H9 (cell line): Measurements from ENCODE around the gene MDFI. TPM values are rescaled to one million over a fixed set of nuclear protein-coding genes. Genes with fewer than 3 reads are reported as not detected.

ENCODE experiments used
- DNase-seq: peaks from one replicate; pipeline ENCODE4 v3.0.0-alpha.2; 2017
- H2AFZ ChIP-seq: one replicate; pipeline ENCODE4 v1.6.1; 2013; ENCODE audit warnings: mild to moderate bottlenecking, low read length, control low read depth, moderate library complexity
- H2AK5ac ChIP-seq: 2 replicates; pipeline ENCODE4 v1.6.1; 2013; ENCODE audit warnings: low read length, control low read depth, mixed read lengths; ENCODE audit not compliant: insufficient read length
- H2BK120ac ChIP-seq: one replicate; pipeline ENCODE4 v1.6.1; 2013; ENCODE audit warnings: low read depth, mild to moderate bottlenecking, low read length, control low read depth, inconsistent platforms; ENCODE audit not compliant: poor library complexity, severe bottlenecking
- H2BK12ac ChIP-seq: 2 replicates; pipeline ENCODE4 v1.6.1; 2013; ENCODE audit warnings: low read length, control low read depth, mixed read lengths, low read depth; ENCODE audit not compliant: insufficient read length
- H2BK15ac ChIP-seq: 2 replicates; pipeline ENCODE4 v1.6.1; 2013; ENCODE audit warnings: low read depth, low read length, control low read depth
- H2BK20ac ChIP-seq: one replicate; pipeline ENCODE4 v1.6.1; 2013; ENCODE audit warnings: low read depth, mild to moderate bottlenecking, low read length, control low read depth, inconsistent platforms; ENCODE audit not compliant: poor library complexity, severe bottlenecking
- H2BK5ac ChIP-seq: 2 replicates; pipeline ENCODE4 v1.6.1; 2013; ENCODE audit warnings: low read length, control low read depth, mixed read lengths; ENCODE audit not compliant: insufficient read length
- H3K14ac ChIP-seq: 2 replicates; pipeline ENCODE4 v1.6.1; 2013; ENCODE audit warnings: low read length, control low read depth; ENCODE audit not compliant: insufficient read depth
- H3K18ac ChIP-seq: 2 replicates; pipeline ENCODE4 v1.6.1; 2013; ENCODE audit warnings: low read depth, mild to moderate bottlenecking, mixed read lengths, low read length, control low read depth; ENCODE audit not compliant: insufficient read length
- H3K23ac ChIP-seq: 2 replicates; pipeline ENCODE4 v1.6.1; 2013; ENCODE audit warnings: low read length, control low read depth, mixed read lengths, low read depth; ENCODE audit not compliant: insufficient read length
- H3K23me2 ChIP-seq: 2 replicates; pipeline ENCODE4 v1.6.1; 2013; ENCODE audit warnings: low read depth, mild to moderate bottlenecking, mixed read lengths, low read length, control low read depth; ENCODE audit not compliant: insufficient read length, poor library complexity, severe bottlenecking
- H3K27ac ChIP-seq: 2 replicates; pipeline ENCODE4 v1.5.1; 2013; ENCODE audit warnings: low read length, control low read depth, mixed read lengths, low read depth; ENCODE audit not compliant: insufficient read length
- H3K27me3 ChIP-seq: 2 replicates; pipeline ENCODE4 v1.6.1; 2013; ENCODE audit warnings: low read length, control low read depth, inconsistent platforms; ENCODE audit not compliant: insufficient read depth
- H3K4ac ChIP-seq: 2 replicates; pipeline ENCODE4 v1.6.1; 2013; ENCODE audit warnings: low read depth, mild to moderate bottlenecking, control low read depth, inconsistent platforms, low read length, moderate library complexity
- H3K4me1 ChIP-seq: 2 replicates; pipeline ENCODE4 v1.6.1; 2013; ENCODE audit warnings: low read length, control low read depth, inconsistent platforms; ENCODE audit not compliant: insufficient read depth
- H3K4me2 ChIP-seq: 2 replicates; pipeline ENCODE4 v1.6.1; 2013; ENCODE audit warnings: low read length, control low read depth, mixed read lengths; ENCODE audit not compliant: insufficient read length, insufficient read depth
- H3K56ac ChIP-seq: 2 replicates; pipeline ENCODE4 v1.6.1; 2013; ENCODE audit warnings: low read depth, mild to moderate bottlenecking, mixed read lengths, low read length, control low read depth; ENCODE audit not compliant: insufficient read length
- H3K79me1 ChIP-seq: 2 replicates; pipeline ENCODE4 v1.6.1; 2013; ENCODE audit warnings: low read depth, mild to moderate bottlenecking, moderate library complexity, low read length, control low read depth, inconsistent platforms; ENCODE audit not compliant: insufficient read depth, poor library complexity, severe bottlenecking
- H3K79me2 ChIP-seq: 2 replicates; pipeline ENCODE4 v1.6.1; 2013; ENCODE audit warnings: low read length, control low read depth, inconsistent platforms; ENCODE audit not compliant: insufficient read depth
- H3K9ac ChIP-seq: 2 replicates; pipeline ENCODE4 v1.6.1; 2013; ENCODE audit warnings: low read length, control low read depth, mixed read lengths; ENCODE audit not compliant: insufficient read length; ENCODE audit errors: extremely low read depth
- H3K9me3 ChIP-seq: one replicate; pipeline ENCODE4 v1.6.1; 2013; ENCODE audit warnings: low read depth, low read length, inconsistent platforms; ENCODE audit not compliant: control insufficient read depth
- H3T11ph ChIP-seq: one replicate; pipeline ENCODE4 v1.6.1; 2013; ENCODE audit warnings: mild to moderate bottlenecking, low read length, control low read depth, inconsistent platforms
- H4K20me1 ChIP-seq: one replicate; pipeline ENCODE4 v1.6.1; 2013; ENCODE audit not compliant: control insufficient read depth, insufficient read length, insufficient read depth
- H4K5ac ChIP-seq: 2 replicates; pipeline ENCODE4 v1.6.1; 2013; ENCODE audit warnings: low read depth, mild to moderate bottlenecking, mixed read lengths, low read length, control low read depth; ENCODE audit not compliant: insufficient read length
- H4K8ac ChIP-seq: replicated peaks from 2 replicates; pipeline ENCODE4 v1.6.1; 2013; ENCODE audit warnings: low read length, control low read depth, mixed read lengths, low read depth; ENCODE audit not compliant: insufficient read length
- H4K91ac ChIP-seq: 2 replicates; pipeline ENCODE4 v1.6.1; 2013; ENCODE audit warnings: low read depth, mild to moderate bottlenecking, moderate library complexity, mixed read lengths, low read length, control low read depth; ENCODE audit not compliant: insufficient read length
- H3K27ac Mint-ChIP-seq, 3 experiments: 2 replicates in 2 of 3; 3 replicates in 1 of 3; pipeline ENCODE4 v1.8.0; 2020 to 2021; ENCODE audit warnings: mixed read lengths in 3 of 3, mild to moderate bottlenecking in 1 of 3, moderate library complexity in 1 of 3
- H3K27me3 Mint-ChIP-seq: 2 replicates; pipeline ENCODE4 v1.8.0; 2021; ENCODE audit warnings: low read depth, mild to moderate bottlenecking, moderate library complexity, mixed read lengths
- H3K36me3 Mint-ChIP-seq, 3 experiments: 2 replicates in 2 of 3; 3 replicates in 1 of 3; pipeline ENCODE4 v1.8.0; 2020 to 2021; ENCODE audit warnings: low read depth in 3 of 3, mixed read lengths in 3 of 3; ENCODE audit not compliant: insufficient read depth in 1 of 3
- H3K4me1 Mint-ChIP-seq, 2 experiments: 2 replicates each; pipeline ENCODE4 v1.8.0; 2020; ENCODE audit warnings: mixed read lengths in 2 of 2
- H3K4me3 Mint-ChIP-seq, 2 experiments: 2 replicates in 1 of 2; 3 replicates in 1 of 2; pipeline ENCODE4 v1.8.0; 2020 to 2021; ENCODE audit warnings: mild to moderate bottlenecking in 2 of 2, mixed read lengths in 2 of 2, moderate library complexity in 1 of 2
- H3K9me3 Mint-ChIP-seq, 2 experiments: 2 replicates in 1 of 2; 3 replicates in 1 of 2; pipeline ENCODE4 v1.8.0; 2020; ENCODE audit warnings: mild to moderate bottlenecking in 2 of 2, mixed read lengths in 2 of 2, moderate library complexity in 1 of 2
- WGBS: extraction: QIAGEN DNeasy Blood & Tissue Kit; methylation state at CpG from one replicate; pipeline ENCODE4 v1.1.7; 2013; ENCODE audit warnings: missing lambda C conversion rate, low lambda C conversion rate, mixed read lengths; ENCODE audit not compliant: insufficient read length; ENCODE audit errors: extremely low coverage; 5-methylcytosine and 5-hydroxymethylcytosine counted together
- total RNA-seq: library from RNA; stranded (reverse); gene quantifications from 2 replicates; pipeline ENCODE4 v1.2.1, GENCODE V29; 2021
- TF ChIP-seq, protein P1 (sequence below): fragments of 200-600 bp; sonication (generic); conservative IDR thresholded peaks from 3 replicates; pipeline ENCODE4 v1.8.0; 2021; ENCODE audit warnings: antibody characterized with exemption, mild to moderate bottlenecking

Gene MDFI
- total RNA-seq, 1 experiment from 2014 or later = 45.0 TPM

DNA sequence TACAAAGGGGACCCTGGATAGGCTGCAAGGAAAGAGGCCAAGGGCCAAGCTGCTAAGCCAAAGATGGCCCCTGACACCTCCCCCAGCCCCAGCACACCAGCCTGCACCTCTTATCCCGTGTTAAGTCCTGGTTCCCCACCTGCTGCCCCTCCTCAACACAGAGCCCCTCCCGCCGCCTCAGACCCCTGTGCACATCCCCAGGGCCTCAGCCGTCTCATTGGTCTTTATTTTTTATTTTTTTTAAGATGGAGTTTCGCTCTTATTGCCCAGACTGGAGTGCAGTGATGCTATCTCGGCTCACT lies 37.1 kb upstream of the MDFI start:
- peaks cover 0 to 7% (median 0%) of the 10 kb centered on the region in 3 experiments; a peak in 1 of 7 replicates for H3K36me3 Mint-ChIP-seq
- Histone ChIP-seq H3K23ac (no peak overlapping the region), H2AFZ (no peak overlapping the region), H3K14ac (no peak overlapping the region), H3K9me3 (no peaks in the 10 kb centered on the region), H4K20me1 (peaks cover 3% of the 10 kb centered on the region), H4K8ac (no peak overlapping the region), H3K56ac (no peak overlapping the region), H3K79me2 (no peaks in the 10 kb centered on the region), H3K4me2 (no peak overlapping the region), H3K9ac (no peak overlapping the region), H3K79me1 (no peaks in the 10 kb centered on the region), H2BK20ac (no peak overlapping the region), H3K4ac (no peak overlapping the region), H3K27ac (no peak overlapping the region), H3K4me1 (peaks cover 2% of the 10 kb centered on the region; the same call in 1 of the 2 replicates), H2BK120ac (no peak overlapping the region), H3K18ac (no peak overlapping the region), H3K27me3 (no peaks in the 10 kb centered on the region), H2BK15ac (no peak overlapping the region), H4K5ac (no peak overlapping the region), H4K91ac (no peak overlapping the region), H3T11ph (no peak overlapping the region), H2BK5ac (no peak overlapping the region), H3K23me2 (peaks cover 3% of the 10 kb centered on the region), H2AK5ac (no peak overlapping the region), H2BK12ac (no peak overlapping the region)
- H3K27me3 Mint-ChIP-seq = peaks cover 7% of the 10 kb centered on the region
- TF ChIP-seq, protein P1, sequence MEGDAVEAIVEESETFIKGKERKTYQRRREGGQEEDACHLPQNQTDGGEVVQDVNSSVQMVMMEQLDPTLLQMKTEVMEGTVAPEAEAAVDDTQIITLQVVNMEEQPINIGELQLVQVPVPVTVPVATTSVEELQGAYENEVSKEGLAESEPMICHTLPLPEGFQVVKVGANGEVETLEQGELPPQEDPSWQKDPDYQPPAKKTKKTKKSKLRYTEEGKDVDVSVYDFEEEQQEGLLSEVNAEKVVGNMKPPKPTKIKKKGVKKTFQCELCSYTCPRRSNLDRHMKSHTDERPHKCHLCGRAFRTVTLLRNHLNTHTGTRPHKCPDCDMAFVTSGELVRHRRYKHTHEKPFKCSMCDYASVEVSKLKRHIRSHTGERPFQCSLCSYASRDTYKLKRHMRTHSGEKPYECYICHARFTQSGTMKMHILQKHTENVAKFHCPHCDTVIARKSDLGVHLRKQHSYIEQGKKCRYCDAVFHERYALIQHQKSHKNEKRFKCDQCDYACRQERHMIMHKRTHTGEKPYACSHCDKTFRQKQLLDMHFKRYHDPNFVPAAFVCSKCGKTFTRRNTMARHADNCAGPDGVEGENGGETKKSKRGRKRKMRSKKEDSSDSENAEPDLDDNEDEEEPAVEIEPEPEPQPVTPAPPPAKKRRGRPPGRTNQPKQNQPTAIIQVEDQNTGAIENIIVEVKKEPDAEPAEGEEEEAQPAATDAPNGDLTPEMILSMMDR = no peak
- H3K4me3 Mint-ChIP-seq = no peak overlapping the region
- H3K27ac Mint-ChIP-seq = no peak overlapping the region
- H3K9me3 Mint-ChIP-seq = no peaks in the 10 kb centered on the region; a peak in 1 of 5 replicates
- H3K4me1 Mint-ChIP-seq = peaks cover 19 to 50% of the 10 kb centered on the region in 2 experiments
- no peak for DNase-seq
- WGBS = no CpG with 5 or more reads among the region's 6 CpGs
